Cerebellar cortex (tissue), 1 donor: ENCODE measurements around the gene ASXL2.
"Not testable (repeated sequence)": the region's sequence is repeated elsewhere in the genome, so short reads cannot be mapped to it uniquely, and the experiment has no call there.

Experiments
- DNase-seq: peaks from one replicate; pipeline ENCODE4 v3.0.0-alpha.2; 2015; ENCODE audit warnings: low spot score

ASXL2 gene

DNA sequence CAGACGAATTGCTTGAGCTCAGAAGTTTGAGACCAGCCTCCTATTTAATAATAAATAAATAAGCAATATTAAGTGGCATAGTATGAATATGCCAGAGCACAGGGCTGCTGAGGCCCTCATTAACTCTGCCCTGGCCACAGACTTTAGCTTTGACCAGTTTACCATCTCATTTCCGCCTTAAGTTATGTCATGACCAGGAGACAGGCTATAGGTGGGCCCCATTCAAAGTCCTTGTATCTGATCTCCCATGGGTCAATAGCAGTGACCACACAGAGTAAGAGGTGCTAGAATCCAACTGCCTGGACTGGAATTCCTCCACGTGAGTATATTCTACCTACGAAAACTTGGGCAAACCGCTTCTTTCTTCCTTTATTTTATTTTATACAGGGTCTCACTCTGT, 13.4 kb upstream of the ASXL2 start:
- no peak for DNase-seq

DNA sequence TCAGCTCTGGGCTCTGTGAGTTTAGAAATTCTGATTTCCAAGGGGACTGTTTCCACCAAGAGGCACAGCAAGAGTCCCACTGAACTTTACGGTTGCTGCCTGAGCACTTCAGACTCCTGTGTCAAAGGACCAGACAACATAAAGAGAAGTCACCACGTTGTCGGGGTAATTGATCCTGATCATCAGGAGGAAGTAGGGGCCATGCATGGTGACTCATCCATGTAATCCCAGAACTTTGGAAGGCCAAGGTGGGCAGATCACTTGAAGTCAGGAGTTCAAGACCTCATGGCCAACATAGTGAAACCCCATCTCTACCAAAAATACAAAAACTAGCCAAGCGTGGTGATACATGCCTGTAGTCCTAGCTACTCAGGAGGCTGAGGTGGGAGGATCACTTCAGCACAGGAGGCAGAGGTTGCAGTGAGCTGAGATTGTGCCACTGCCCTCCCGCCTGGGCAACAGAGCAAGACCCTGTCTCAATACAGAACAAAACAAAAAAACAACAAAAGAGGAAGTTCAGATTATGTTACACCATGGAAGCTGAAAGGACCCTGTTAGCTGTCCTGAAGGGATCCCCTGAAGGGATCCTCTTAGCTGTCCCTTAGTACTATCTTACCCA, 9.4 kb upstream of the ASXL2 start:
- DNase-seq = no peak

DNA sequence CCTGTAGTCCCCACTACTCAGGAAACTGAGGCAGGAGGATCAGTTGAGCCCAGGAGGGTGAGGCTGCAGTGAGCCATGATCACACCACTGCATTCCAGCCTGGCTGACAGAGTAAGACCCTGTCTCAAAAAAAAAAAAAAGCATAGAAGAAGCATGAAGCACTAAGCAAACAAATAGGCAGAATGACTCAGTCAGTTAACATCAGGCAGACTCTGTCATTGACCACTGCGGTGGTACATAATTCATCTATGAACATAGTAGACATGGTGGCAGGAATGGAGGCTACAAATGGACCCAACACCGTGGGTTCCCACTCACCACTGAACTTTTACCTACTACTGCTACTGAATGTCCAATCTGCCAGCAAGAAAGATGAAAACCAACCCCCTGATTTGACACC, 7.6 kb upstream of the ASXL2 start:
- no peak for DNase-seq

DNA sequence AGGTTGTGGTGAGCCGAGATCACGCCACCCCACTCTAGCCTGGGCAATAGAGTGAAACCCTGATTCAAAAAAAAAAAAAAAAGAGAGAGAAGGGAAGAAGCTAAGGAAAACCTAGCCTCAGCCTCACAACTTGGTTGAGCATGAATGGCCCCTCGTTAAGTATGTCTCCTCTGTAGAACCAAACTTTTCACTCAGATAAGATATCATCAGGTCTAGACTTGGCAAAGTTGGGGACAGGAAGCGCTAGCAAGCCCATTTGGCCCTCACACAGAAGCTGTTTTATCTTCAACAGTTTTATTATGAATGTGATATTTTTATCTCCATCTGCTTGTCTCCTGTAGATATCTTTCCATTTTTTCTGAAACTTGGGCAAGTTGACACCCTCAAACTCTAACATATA, 3.5 kb upstream of the ASXL2 start:
- no peak for DNase-seq

DNA sequence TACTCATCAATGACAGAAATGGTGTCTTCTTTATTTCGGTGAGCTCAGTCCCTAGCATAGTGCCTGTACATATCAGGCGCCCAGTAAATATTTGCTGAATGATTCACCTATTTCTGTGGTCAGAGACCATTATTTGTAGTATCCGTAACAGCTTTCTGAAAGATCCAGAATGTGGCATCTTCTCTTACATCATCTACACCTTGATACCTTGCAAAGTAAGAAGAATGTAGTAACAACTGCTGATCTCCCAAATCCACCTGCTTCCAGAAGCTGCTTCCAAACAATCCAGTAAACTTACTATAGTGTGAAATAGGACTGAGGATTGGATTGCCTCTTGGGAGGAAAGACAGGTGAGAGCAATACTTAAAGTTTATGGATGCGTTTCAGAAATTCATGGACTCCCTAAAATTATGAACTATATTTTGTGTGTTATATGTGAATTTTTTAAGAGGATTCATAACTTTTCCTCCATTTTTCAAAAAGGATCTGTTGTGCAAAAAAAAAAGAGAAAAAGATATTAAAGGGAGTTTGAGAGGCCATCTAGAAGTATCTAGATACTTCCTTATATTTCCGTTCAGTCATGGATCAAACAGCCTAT, 945 bp upstream of the ASXL2 start:
- no peak for DNase-seq

DNA sequence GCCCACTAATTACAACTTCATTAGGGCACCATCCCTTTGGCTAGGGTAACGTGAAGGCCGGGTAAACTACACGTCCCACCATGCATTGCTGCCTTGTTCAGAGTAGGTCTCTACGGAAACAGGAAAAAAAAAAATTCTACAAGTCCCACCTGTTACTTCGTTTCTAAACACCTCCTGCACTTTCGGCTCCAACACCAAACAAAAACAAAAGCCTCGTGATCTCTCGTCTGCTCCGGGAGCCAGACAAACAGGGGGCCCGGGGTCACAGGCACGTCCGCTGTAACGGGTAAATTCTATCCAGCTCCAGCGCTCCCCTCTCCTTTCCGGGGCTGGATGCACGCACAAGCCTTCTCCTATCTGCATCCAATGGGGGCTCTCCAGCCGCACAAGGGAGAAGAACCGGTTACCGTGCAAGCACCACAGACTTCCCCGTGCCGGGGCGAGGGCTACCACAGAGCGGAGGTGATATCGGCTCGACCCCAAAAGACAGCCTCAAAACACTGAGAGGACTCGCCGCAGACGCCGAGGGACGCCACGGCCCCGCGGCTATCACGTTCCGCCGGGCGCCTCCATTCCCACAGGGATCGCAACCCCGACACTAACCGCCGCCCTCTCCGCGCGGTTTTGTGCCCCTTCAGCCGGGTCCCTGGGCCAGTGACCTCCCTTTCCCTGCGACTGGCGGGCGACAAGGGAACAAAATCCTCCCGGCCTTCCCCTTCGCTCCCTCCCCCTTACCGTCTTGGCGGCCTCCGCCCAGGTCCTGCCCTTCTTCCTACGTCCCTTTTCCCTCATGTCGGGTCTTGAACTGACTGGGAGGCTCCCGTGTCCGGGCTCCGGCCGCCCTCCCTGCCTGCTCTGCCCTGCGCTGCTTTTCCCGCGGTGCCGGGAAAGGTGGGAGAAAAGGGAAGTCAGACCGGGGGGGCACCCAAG, 591 bp downstream of the ASXL2 start:
- DNase-seq = peak; percentile 87

DNA sequence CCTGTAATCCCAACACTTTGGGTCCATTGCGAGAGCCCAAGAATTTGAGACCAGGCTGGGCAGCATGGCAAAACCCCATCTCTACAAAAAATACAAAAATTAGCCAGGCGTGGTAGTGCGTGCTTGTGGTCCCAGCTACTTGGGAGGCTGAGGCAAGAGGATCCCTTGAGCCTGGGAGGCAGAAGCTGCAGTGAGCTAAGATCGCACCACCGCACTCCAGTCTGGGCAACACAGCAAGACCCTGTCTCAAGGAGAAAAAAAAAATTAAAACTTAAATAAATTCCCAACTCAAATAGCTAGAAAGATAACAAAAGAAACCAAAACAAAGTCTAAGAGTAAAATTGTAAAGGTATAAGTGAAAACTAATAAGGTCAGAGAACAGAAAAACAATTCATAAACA, 6.2 kb downstream of the ASXL2 start:
- DNase-seq = no peak

DNA sequence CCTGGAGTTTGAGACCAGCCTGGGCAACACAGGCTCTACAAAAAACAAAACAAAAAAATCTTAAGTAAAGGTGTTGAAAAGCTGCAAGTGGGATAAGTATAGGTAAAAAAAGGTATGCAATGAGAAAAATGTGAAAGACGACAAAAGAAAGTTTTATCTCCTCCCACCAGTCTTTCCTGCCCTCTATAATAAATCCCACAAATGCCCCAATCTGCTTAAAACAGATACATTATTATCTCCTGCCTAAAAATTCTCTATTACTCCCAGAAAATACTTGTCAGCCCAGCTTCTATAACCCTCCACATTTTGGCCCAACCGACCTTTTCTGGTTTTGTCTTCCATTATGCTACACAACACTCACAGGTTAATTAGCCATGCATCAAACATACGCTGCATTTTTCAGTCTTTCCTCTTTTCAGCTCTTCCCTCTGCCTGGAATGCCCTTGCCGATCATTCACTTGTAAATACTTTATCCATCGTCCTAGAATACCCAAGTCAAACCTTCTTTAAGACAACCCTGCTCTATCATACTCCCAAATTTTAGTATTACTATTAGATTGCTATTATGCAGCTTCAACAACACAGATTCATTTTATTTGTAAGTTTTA, 10.8 kb downstream of the ASXL2 start:
- DNase-seq = no peak

DNA sequence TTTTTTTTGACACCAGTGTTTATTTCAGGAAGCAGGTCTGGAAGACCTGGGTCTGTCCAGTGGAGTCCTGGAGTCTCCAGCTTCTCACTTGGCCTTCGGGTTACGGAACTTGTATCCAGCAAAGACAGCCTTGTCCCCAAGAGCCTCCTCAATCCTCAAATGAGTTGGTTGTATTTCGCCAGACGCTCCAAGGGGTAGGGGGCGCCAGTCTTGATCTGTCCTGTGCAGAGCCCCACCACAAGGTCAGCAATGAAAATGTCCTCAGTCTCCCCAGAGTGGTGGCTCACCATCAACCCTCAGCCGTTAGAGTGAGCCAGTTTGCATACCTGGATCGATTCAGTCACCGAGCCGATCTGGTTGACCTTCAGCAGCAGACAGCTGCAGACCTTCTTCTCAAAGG, 21.9 kb downstream of the ASXL2 start:
- DNase-seq = no peak

DNA sequence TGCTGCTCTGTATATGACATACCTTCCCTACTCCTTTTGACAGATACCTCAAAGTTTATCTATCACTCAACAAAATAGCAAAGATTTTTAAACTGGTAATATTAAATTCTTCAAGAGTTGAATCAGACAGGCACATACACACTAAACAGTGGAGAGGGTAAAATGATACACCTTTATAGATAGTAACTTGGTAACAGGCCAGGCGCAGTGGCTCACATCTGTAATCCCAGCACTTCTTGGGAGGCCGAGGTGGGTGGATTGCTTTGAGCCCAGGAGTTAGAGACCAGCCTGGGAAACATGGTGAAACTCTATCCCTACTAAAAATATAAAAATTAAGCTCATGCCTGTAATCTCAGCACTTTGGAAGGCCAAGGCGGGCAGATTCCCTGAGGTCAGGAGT, 23.2 kb downstream of the ASXL2 start:
- no peak for DNase-seq

DNA sequence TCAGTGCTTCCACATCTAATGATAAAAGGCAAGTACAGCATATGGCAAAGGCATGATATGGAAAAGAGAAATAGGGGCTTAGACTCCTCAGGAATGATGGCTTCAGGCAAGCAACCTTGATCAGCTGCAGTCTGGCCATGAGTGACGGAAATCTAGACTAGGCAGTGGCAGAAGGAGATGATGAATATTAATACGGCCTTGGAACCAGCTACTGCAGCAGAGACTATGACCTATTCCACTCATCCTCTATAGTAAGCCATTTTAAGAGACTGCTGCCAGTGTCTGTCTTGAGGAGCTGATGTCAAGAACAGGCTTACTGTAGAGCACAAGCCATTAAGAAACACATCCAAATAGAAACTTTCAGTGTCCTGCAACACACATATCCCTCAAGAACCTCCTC, 23.7 kb downstream of the ASXL2 start:
- no peak for DNase-seq

DNA sequence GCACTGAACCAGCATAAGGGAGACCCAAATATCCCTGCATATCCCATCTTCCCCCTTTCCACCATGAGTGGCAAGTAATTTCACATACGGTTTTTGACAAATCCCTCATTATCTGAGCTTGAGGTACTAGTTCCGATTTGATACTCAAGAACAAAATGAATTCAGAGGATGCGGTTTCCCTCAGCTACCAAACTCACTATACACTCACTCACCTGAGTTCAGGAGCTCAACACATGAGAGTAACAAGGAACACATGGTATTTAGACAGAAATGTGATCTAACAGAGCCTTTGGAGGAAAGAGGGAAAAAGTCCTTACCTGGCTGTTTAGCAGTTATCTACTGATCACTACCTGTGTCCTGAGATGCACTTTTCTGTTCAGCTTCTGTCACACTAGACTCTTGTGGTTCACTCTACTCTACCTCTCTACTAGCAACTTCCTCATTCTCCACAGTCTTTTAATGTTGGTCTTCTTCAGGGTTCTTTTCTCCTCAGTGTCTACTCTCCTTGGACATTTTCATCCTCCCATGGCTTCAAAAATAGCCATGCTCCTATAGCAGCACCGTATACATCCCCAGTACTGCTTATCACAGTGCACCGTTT, 25.1 kb downstream of the ASXL2 start:
- DNase-seq = no peak

DNA sequence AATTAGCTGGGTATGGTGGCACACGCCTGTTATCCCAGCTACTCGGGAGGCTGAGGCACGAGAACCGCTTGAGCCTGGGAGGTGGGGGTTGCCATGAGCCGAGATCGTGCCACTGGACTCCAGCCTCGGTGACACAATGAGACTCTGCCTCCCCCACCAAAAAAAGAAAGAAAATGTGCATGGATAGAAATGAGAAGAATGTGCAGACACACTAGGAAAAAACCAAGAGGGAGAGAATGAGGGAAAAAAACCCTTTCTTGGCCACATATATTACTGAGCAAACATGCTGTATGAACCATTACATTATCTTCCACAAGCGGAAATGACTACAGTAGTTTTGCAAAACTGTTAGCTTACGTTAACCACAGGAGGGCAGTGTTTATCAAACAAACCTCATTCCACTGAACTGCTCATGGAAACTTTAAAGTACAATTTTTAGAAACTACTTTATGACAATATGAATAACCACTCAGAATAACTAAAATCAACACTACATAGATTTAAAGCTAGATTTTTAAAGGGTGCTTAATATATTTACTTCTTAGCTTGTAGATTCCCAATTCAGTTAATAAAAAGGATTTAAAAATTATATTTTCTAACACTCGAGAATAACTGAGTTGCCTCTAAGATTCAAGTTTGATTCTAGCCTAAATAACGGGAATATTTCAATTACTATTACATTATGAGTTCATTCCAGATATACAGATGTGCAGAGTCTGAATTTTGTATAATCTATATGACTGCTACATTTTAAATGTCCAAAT, 26.4 kb downstream of the ASXL2 start:
- DNase-seq = peak; percentile 67

DNA sequence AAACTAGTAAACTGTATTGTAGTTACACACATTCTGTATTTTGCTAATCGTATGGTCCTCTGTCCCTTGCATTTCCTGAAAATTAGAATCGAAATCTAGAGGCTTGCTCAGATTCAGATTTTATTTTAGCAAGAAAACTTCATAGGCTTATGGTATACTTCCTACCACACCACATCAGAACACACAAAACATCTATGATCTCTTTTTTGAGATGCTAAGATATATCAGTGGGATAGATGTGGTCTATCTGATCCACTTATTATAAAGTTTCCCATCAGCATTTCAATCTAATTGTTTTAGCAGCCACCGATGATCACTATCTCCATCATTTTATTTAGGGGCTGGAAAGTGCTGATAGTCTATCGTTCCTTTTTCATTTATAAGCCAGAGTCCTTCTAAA, 27.9 kb downstream of the ASXL2 start:
- DNase-seq = not testable (repeated sequence)

DNA sequence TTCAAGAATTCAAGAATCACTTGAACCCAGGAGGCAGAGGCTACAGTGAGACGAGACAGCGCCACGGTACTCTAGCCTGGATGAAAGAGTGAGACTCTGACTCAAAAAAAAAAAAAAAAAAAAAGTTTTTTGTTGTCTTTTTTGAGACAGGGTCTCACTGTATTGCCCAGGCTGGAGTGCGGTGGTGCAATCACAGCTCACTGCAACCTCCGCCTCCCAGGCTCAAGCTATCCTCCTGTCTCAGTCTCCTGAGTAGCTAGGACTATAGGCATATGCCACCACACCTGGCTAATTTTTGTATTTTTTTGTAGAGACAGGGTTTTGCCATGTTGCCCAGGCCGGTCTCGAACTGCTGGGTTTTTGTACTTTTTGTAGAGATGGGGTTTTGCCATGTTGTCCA, 28.9 kb downstream of the ASXL2 start:
- not testable (repeated sequence) for DNase-seq

DNA sequence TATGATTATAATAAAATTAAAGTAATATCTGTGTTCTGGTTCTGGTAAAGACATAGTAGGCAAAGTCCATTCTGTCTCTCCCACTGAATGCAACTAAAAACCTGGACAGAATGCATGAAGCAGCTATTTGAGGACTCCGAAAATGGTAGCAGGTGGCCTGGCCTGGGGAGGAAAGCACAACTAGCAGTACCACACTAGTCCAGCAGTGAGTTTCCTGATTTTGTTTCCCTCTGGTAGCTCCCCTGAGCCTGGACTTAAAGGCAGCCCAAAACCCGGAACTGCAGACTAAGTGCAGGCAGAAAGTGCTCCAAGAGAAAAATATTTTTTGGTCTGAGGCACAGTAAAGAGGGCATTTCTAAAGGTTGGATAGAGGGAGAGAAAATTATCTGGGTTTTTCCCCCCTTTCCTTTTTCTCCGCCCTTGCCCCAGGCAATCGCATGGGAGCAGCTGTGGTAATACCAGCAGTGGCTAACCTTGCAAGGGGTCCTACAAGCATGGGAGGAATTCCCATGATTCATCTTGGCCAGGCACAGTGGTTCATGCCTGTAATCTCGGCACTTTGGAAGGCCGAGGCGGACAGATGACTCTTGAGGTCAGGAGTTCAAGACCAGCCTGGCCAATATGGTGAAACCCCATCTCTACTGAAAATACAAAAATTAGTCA, 32.3 kb downstream of the ASXL2 start:
- peak; percentile 8 for DNase-seq

DNA sequence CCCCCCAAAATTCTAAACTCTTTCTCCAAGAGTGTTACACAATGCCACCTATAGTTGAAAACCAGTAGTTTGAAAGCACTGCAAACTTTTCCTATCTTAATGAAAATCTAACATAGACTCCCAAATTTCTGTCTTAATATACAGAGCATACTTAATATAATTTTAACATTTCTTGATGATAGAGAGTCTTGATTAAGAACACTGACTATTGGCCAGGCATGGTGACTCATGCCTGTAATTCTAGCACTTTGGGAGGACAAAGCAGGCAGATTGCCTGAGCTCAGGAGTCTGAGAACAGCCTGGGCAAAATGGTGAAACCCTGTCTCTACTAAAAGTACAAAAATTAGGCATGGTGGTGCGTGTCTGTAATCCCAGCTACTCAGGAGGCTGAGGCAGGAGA, 34.2 kb downstream of the ASXL2 start:
- DNase-seq = no peak

DNA sequence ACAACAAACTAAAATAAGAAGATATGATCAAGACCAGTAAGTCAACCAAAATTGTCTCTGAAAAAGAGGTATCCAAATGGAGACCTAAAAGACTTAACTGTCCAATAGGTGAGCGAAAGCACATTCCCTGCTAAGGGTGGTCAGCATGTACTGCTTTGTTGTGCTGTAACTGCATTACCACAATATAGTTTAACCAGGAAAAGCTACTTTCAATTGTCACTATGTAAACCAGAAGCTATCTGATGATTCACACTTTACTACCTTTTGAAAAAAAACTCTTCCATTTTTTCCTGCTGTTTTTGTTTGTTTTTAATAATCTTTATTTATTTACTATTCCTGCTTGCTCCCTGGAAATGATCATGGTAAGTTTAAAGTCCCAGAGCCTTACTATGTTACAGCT, 36.1 kb downstream of the ASXL2 start:
- DNase-seq = no peak

DNA sequence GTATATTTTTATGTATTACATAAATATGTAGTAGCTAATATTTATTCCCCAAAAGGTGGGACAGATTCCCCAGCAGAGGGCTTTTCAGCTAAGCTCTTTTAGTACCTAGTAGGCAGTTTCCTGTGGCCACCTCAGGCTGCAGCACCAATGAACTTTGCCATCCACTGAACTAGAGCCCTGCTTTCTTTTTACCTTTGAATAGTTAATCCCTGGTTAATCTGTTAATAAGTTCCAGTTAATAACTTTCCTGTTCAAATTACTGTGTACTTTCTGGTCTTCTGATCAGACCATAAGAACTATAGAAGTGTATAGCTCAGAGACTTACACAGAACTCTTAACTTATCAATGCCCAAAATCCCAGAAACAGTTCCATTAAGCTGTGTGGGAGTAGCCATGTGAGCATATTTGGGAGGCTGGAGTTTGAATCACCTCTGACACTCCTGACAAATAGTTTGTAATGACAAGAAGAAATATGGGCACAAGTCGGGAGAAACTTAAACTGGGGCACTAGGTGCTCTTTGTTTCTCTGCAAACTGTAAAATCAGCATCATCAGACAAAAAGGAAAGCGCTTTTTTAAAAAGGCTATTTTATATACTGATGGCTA, 40.0 kb downstream of the ASXL2 start:
- no peak for DNase-seq

DNA sequence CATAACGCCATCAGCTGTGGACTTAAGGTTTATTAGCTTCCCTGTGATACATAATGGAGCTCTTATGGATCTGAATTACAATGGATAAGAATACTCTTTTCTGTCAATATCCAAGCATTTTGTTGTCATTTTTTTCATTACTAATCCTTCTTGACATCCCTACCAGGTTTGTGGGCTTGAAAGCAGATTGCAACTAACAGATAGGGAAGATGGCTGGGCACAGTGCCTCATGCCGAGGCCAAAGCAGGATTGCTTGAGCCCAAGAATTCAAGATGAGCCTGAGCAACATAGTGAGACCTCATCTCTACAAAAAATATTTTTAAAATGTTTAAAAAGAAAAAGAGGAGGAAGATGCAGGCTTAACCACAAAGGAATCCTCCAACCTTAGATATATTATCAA, 42.4 kb downstream of the ASXL2 start:
- DNase-seq = peak; percentile 84

DNA sequence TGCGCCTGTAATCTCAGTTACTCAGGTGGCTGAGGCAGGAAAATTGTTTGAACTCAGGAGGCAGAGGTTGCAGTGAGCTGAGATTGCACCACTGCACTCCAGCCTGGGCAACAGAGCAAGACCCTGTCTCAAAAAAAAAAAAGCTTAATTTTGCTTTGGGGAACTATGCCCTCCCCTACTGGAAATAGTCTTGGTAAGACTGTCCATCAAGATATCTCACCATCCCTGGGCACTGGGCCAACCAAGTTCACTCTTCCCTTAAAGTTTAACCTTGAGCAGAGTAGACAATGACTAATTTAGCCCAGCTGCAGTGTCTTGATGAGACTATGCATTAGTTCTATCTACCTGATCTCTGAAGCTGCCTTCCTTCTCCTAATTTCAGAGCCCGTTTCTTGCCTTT, 44.7 kb downstream of the ASXL2 start:
- DNase-seq = no peak
